Measurements from ENCODE around the gene NHS. TPM values are rescaled to one million over a fixed set of nuclear protein-coding genes. Genes with fewer than 3 reads are reported as not detected.

NHS gene
- total RNA-seq, 3 donors from 2014 or later = 8.5 to 11.2 (median 8.8) TPM

- H3K4me1 ChIP-seq = no peaks in the 10 kb centered on the region
- H3K36me3 ChIP-seq = no peaks in the 10 kb centered on the region
- H3K9me3 ChIP-seq = no peaks in the 10 kb centered on the region
- TF ChIP-seq POLR2AphosphoS5 (IDR thresholded peaks at IDR 0.05) (no peak), CTCF (IDR thresholded peaks at IDR 0.05) (no peak), POLR2A (IDR thresholded peaks at IDR 0.05) (no peak)
- peaks cover 0 to 30% of the 10 kb centered on the region in 2 donors for H3K27me3 ChIP-seq
- H3K4me3 ChIP-seq = no peak overlapping the region
- intact Hi-C loops (cut with DNase I; ENCODE audit: low total_unique reads) = no loop called here
- peak overlapping the region; percentile 4 to 51 for H3K27ac ChIP-seq
- peak; percentile 67 to 68 for DNase-seq (ENCODE audit: low spot score in 2 of 2)
These were observed 222.9 kb downstream of the NHS start for GRCh38 chrX:17597836-17598439.

GRCh38 chrX:17601441-17602200, 226.6 kb downstream of the NHS start:
- H3K27ac ChIP-seq = no peak overlapping the region

GRCh38 chrX:17602245-17602644, 227.2 kb downstream of the NHS start:
- Histone ChIP-seq H3K4me3 (no peak overlapping the region), H3K27me3 (peaks cover 0 to 35% of the 10 kb centered on the region in 2 donors), H3K4me1 (no peaks in the 10 kb centered on the region), H3K27ac (no peak overlapping the region), H3K9me3 (no peaks in the 10 kb centered on the region), H3K36me3 (no peaks in the 10 kb centered on the region)
- DNase-seq (ENCODE audit: low spot score in 2 of 2) = no peak
- TF ChIP-seq POLR2AphosphoS5 (IDR thresholded peaks at IDR 0.05) = no peak
- intact Hi-C loops (cut with DNase I; ENCODE audit: low total_unique reads) = no loop called here

More at GRCh38 chrX:17601441-17602200, 226.6 kb downstream of the NHS start:
- H3K9me3 ChIP-seq = no peaks in the 10 kb centered on the region
- intact Hi-C loops (cut with DNase I; ENCODE audit: low total_unique reads) = no loop called here
- TF ChIP-seq POLR2AphosphoS5 (IDR thresholded peaks at IDR 0.05) (no peak), POLR2A (IDR thresholded peaks at IDR 0.05) (no peak), CTCF (IDR thresholded peaks at IDR 0.05) (no peak)
- H3K4me1 ChIP-seq = no peaks in the 10 kb centered on the region
- peaks cover 0 to 35% of the 10 kb centered on the region in 2 donors for H3K27me3 ChIP-seq
- no peak overlapping the region for H3K4me3 ChIP-seq
- no peaks in the 10 kb centered on the region for H3K36me3 ChIP-seq
- no peak for DNase-seq (ENCODE audit: low spot score in 2 of 2)

- TF ChIP-seq POLR2A (IDR thresholded peaks at IDR 0.05) (no peak), CTCF (IDR thresholded peaks at IDR 0.05) (no peak), POLR2AphosphoS5 (IDR thresholded peaks at IDR 0.05) (no peak)
- Histone ChIP-seq H3K27me3 (peaks cover 0 to 35% of the 10 kb centered on the region in 2 donors), H3K36me3 (no peaks in the 10 kb centered on the region), H3K27ac (no peak overlapping the region), H3K4me1 (no peaks in the 10 kb centered on the region), H3K9me3 (no peaks in the 10 kb centered on the region), H3K4me3 (no peak overlapping the region)
- no peak for DNase-seq (ENCODE audit: low spot score in 2 of 2)
- intact Hi-C loops (cut with DNase I; ENCODE audit: low total_unique reads) = no loop called here
These were observed 228.2 kb downstream of the NHS start for GRCh38 chrX:17603196-17603595.

GRCh38 chrX:17605676-17606075, 230.7 kb downstream of the NHS start:
- Histone ChIP-seq H3K27me3 (peaks cover 0 to 31% of the 10 kb centered on the region in 2 donors), H3K4me1 (no peaks in the 10 kb centered on the region), H3K4me3 (no peak overlapping the region), H3K27ac (no peak overlapping the region), H3K9me3 (no peaks in the 10 kb centered on the region), H3K36me3 (no peaks in the 10 kb centered on the region)
- no peak for TF ChIP-seq POLR2A (IDR thresholded peaks at IDR 0.05)
- intact Hi-C loops (cut with DNase I; ENCODE audit: low total_unique reads) = no loop called here
- DNase-seq (ENCODE audit: low spot score in 2 of 2) = no peak

- intact Hi-C loops (cut with DNase I; ENCODE audit: low total_unique reads) = no loop called here
- no peaks in the 10 kb centered on the region for H3K9me3 ChIP-seq
- H3K27me3 ChIP-seq = peaks cover 0 to 26% of the 10 kb centered on the region in 2 donors
- H3K27ac ChIP-seq = no peak overlapping the region
- TF ChIP-seq CTCF (IDR thresholded peaks at IDR 0.05) (no peak), POLR2A (IDR thresholded peaks at IDR 0.05) (no peak), POLR2AphosphoS5 (IDR thresholded peaks at IDR 0.05) (no peak)
- H3K4me3 ChIP-seq = no peak overlapping the region
- no peaks in the 10 kb centered on the region for H3K4me1 ChIP-seq
- DNase-seq (ENCODE audit: low spot score in 2 of 2) = no peak
- H3K36me3 ChIP-seq = no peaks in the 10 kb centered on the region
These were observed 231.2 kb downstream of the NHS start for GRCh38 chrX:17606231-17606630.
